Psoas muscle (tissue), 8 donors: ENCODE measurements around the gene CDC26. TPM values are rescaled to one million over a fixed set of nuclear protein-coding genes. Genes with fewer than 3 reads are reported as not detected.
"Not testable (repeated sequence)": the region's sequence is repeated elsewhere in the genome, so short reads cannot be mapped to it uniquely, and the experiment has no call there.

ENCODE experiments used
- ATAC-seq, 4 donors: fragments of 200-7000 bp; cut with Tn5 transposase; one replicate each; pipeline ENCODE4 v1.9.1; 2020; ENCODE audit warnings: moderate library complexity in 3 of 4, mild to moderate bottlenecking in 2 of 4
- DNase-seq, 2 donors: peaks; one replicate each; pipeline ENCODE4 v3.0.0-alpha.2; 2020
- H3K27ac ChIP-seq: fragments of 200-600 bp; one replicate; pipeline ENCODE4 v1.8.0; 2022
- H3K27me3 ChIP-seq, 3 donors: fragments of 200-600 bp in 1 of 3; one replicate each; pipeline versions ENCODE4 v1.6.1 to v1.8.0; 2013 to 2022; ENCODE audit warnings: low read length in 2 of 3, mild to moderate bottlenecking in 2 of 3, moderate library complexity in 1 of 3; ENCODE audit not compliant: insufficient read depth in 3 of 3
- H3K36me3 ChIP-seq, 2 donors: fragments of 200-600 bp in 1 of 2; one replicate each; pipeline versions ENCODE4 v1.6.1 to v1.8.0; 2013 to 2022; ENCODE audit warnings: low read depth in 1 of 2, mild to moderate bottlenecking in 1 of 2, moderate library complexity in 1 of 2; ENCODE audit not compliant: insufficient read depth in 1 of 2
- H3K4me1 ChIP-seq: fragments of 200-600 bp; one replicate; pipeline ENCODE4 v1.8.0; 2022
- H3K4me3 ChIP-seq: fragments of 200-600 bp; one replicate; pipeline ENCODE4 v1.8.0; 2022; ENCODE audit warnings: mild to moderate bottlenecking
- H3K9me3 ChIP-seq: fragments of 200-600 bp; one replicate; pipeline ENCODE4 v1.8.0; 2022
- WGBS, 3 donors: extraction: QIAGEN DNeasy Blood & Tissue Kit; methylation state at CpG; one replicate each; pipeline versions ENCODE4 v1.1.6 to v1.1.7; 2013; 5-methylcytosine and 5-hydroxymethylcytosine counted together
- intact Hi-C, 2 donors: fragments of 100-400 bp; cut with DNase I; formaldehyde crosslinking; loops; one replicate each; pipeline versions ENCODE4 v1.11.0 to v1.14.2; 2022
- polyA plus RNA-seq, 3 donors: library from polyadenylated mRNA; stranded (reverse); fragments of 200-250 nt; gene quantifications; one replicate each; pipeline ENCODE4 v1.2.3, GENCODE V29; 2013
- total RNA-seq, 4 donors: library from RNA; stranded (reverse); fragmentation: NEBNext Ultra II Directional in 2 of 4; extraction: Animal tissue kit (Norgen Biotek cat#: 25700) in 2 of 4; gene quantifications; one replicate each; pipeline versions ENCODE4 v1.2.1 to v1.2.4, GENCODE V29; 2021 to 2023
- TF ChIP-seq, protein P1 (sequence below): fragments of 200-600 bp; IDR thresholded peaks from one replicate; pipeline ENCODE4 v1.8.0; 2022; ENCODE audit warnings: antibody characterized with exemption
- donor health status: healthy with polysubstance abuse.
- donor health status: DM: no; HTN: no; CAD: no; lungs with moderate emphysema.
- donor health status: Bipolar disorder and iron deficiency.
- donor health status: healthy.
- donor health status: DM: yes; HTN: yes; CAD: no.
- donor health status: DM: no; HTN: no; CAD: no.
- donor health status: DM: no; HTN: no; CAD: no.
- donor health status: DM: yes; HTN: yes; CAD: no.

The CDC26 gene
- total and polyA plus RNA-seq, 7 donors: 22.4 to 112 (median 25.6) TPM

- intact Hi-C loops: no loop called here
- peaks cover 10 to 50% of the 10 kb centered on the region in 2 donors for H3K36me3 ChIP-seq
Measured at GRCh38 chr9:113254991-113255390, 20.4 kb downstream of the CDC26 start.

DNA sequence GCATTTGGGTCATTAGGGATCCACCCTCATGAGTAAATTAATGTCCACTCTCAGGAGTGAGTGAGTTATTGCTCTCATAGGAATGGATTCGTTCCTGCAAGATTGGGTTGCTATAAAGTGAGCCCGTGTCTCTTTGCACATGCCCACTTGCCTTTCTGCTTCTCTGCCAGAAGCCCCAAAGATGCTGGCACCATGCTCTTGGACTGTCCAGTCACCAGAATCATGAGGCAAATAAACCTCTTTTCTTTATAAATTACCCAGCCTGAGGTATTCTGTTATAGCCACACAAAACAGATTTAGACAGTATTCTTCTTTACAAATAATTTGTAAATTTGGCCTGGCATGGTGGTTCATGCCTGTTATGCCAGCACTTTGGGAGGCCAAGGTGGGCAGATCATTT is 24.6 kb downstream of the CDC26 start:
- Histone ChIP-seq H3K27me3 (no peaks in the 10 kb centered on the region), H3K27ac (no peak overlapping the region), H3K4me3 (no peak overlapping the region), H3K9me3 (no peaks in the 10 kb centered on the region), H3K4me1 (no peaks in the 10 kb centered on the region), H3K36me3 (peaks cover 3 to 10% of the 10 kb centered on the region in 2 donors)
- WGBS, 3 donors: 45 to 88% (median 67%) methylated on average over 2 of the region's 2 CpGs
- ATAC-seq (no peak), DNase-seq (no peak)
- TF ChIP-seq, protein P1, sequence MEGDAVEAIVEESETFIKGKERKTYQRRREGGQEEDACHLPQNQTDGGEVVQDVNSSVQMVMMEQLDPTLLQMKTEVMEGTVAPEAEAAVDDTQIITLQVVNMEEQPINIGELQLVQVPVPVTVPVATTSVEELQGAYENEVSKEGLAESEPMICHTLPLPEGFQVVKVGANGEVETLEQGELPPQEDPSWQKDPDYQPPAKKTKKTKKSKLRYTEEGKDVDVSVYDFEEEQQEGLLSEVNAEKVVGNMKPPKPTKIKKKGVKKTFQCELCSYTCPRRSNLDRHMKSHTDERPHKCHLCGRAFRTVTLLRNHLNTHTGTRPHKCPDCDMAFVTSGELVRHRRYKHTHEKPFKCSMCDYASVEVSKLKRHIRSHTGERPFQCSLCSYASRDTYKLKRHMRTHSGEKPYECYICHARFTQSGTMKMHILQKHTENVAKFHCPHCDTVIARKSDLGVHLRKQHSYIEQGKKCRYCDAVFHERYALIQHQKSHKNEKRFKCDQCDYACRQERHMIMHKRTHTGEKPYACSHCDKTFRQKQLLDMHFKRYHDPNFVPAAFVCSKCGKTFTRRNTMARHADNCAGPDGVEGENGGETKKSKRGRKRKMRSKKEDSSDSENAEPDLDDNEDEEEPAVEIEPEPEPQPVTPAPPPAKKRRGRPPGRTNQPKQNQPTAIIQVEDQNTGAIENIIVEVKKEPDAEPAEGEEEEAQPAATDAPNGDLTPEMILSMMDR: no peak
- intact Hi-C loops: no loop called here

More at GRCh38 chr9:113254991-113255390, 20.4 kb downstream of the CDC26 start:
- Histone ChIP-seq H3K9me3 (no peaks in the 10 kb centered on the region), H3K27me3 (no peaks in the 10 kb centered on the region), H3K4me3 (no peak overlapping the region), H3K4me1 (no peaks in the 10 kb centered on the region), H3K27ac (no peak overlapping the region)
- DNase-seq (no peak), ATAC-seq (no peak)
- TF ChIP-seq, protein P1: no peak
- WGBS, 3 donors: 96 to 100% (median 96%) methylated on average over 1 of the region's 1 CpG

- ATAC-seq, H3K4me1 ChIP-seq, H3K27ac ChIP-seq, H3K36me3 ChIP-seq, H3K9me3 ChIP-seq, DNase-seq, intact Hi-C loops, H3K4me3 ChIP-seq, H3K27me3 ChIP-seq: not testable (repeated sequence)
- 96 to 99% (median 97%) methylated on average over 2 of the region's 2 CpGs for WGBS, 3 donors
Measured at GRCh38 chr9:113249661-113250060, 25.7 kb downstream of the CDC26 start.

GRCh38 chr9:113247640-113248039 is 27.7 kb downstream of the CDC26 start:
- Histone ChIP-seq H3K4me1 (no peaks in the 10 kb centered on the region), H3K27ac (no peak overlapping the region), H3K4me3 (no peak overlapping the region), H3K36me3 (no peaks in the 10 kb centered on the region), H3K27me3 (no peaks in the 10 kb centered on the region), H3K9me3 (no peaks in the 10 kb centered on the region)
- intact Hi-C loops: no loop called here
- no peak for ATAC-seq
- TF ChIP-seq, protein P1: no peak
- no peak for DNase-seq

GRCh38 chr9:113246928-113247327 is 28.4 kb downstream of the CDC26 start:
- H3K36me3 ChIP-seq: no peaks in the 10 kb centered on the region
- H3K27me3 ChIP-seq: no peaks in the 10 kb centered on the region
- 92 to 95% (median 93%) methylated on average over 6 of the region's 6 CpGs for WGBS, 3 donors
- H3K4me3 ChIP-seq: no peak overlapping the region
- TF ChIP-seq, protein P1: no peak
- H3K4me1 ChIP-seq: no peaks in the 10 kb centered on the region
- no peak for ATAC-seq
- no peaks in the 10 kb centered on the region for H3K9me3 ChIP-seq
- intact Hi-C loops: no loop called here
- H3K27ac ChIP-seq: no peak overlapping the region
- DNase-seq: no peak
